OCI-LY3 (cell line): ENCODE data around the gene SCP2.

Source experiments
- H2AFZ ChIP-seq: fragments of 200-600, 300-600 bp; shearing (Covaris generic); 2 replicates; pipeline ENCODE4 v1.6.0; 2014; ENCODE audit warnings: antibody characterized with exemption, low read depth, low read length
- H3K27ac ChIP-seq: fragments of 200-600, 300-600 bp; sonication (generic); 2 replicates; pipeline ENCODE4 v1.5.1; 2014; ENCODE audit warnings: mild to moderate bottlenecking, low read length, moderate library complexity, mixed read lengths
- H3K27me3 ChIP-seq: fragments of 200-600, 300-600 bp; sonication (generic); 2 replicates; pipeline ENCODE4 v1.6.1; 2014; ENCODE audit warnings: low read depth, low read length, mixed read lengths
- H3K36me3 ChIP-seq: fragments of 200-600, 300-600 bp; sonication (generic); replicated peaks from 2 replicates; pipeline ENCODE3; 2014; ENCODE audit warnings: low read depth, low read length, mixed read lengths
- H3K4me1 ChIP-seq: fragments of 300-600, 200-600 bp; sonication (generic); 2 replicates; pipeline ENCODE4 v1.6.1; 2014; ENCODE audit warnings: low read length, mixed read lengths
- H3K4me2 ChIP-seq: fragments of 200-600, 300-600 bp; sonication (generic); 2 replicates; pipeline ENCODE4 v1.6.1; 2014; ENCODE audit warnings: low read length, mixed read lengths
- H3K4me3 ChIP-seq: fragments of 300-600, 200-600 bp; sonication (generic); 2 replicates; pipeline ENCODE4 v1.5.1; 2014; ENCODE audit warnings: antibody characterized with exemption, mild to moderate bottlenecking, low read length, moderate library complexity
- H3K79me2 ChIP-seq: fragments of 300-600, 200-600 bp; shearing (Covaris generic); 2 replicates; pipeline ENCODE4 v1.6.1; 2014; ENCODE audit warnings: mild to moderate bottlenecking, low read length, mixed read lengths
- H3K9ac ChIP-seq: fragments of 300-600, 200-600 bp; shearing (Covaris generic); 2 replicates; pipeline ENCODE4 v1.6.0; 2014; ENCODE audit warnings: mild to moderate bottlenecking, low read length, moderate library complexity
- H3K9me3 ChIP-seq: fragments of 200-600, 300-600 bp; shearing (Covaris generic); 2 replicates; pipeline ENCODE4 v1.6.1; 2014; ENCODE audit warnings: low read length, mixed read lengths; ENCODE audit not compliant: insufficient read depth
- H4K20me1 ChIP-seq: fragments of 200-600, 300-600 bp; sonication (generic); 2 replicates; pipeline ENCODE4 v1.6.1; 2016; ENCODE audit warnings: low read length, mixed read lengths; ENCODE audit not compliant: insufficient read depth
- CTCF ChIP-seq: fragments of 200-600, 300-600 bp; sonication (generic); IDR thresholded peaks from 2 replicates; pipeline ENCODE4 v1.5.1; 2014; ENCODE audit warnings: antibody characterized with exemption, low read length, low read depth
- EZH2phosphoT487 ChIP-seq: fragments of 200-600 bp; shearing (Covaris generic); IDR thresholded peaks from 2 replicates; pipeline ENCODE4 v1.6.1; 2018; ENCODE audit warnings: antibody characterized with exemption, mixed run types, low read depth

The SCP2 gene

GRCh38 chr1:53071167-53071865 lies 144.2 kb downstream of the SCP2 start:
- Histone ChIP-seq H4K20me1 (no peaks in the 10 kb centered on the region), H3K4me1 (no peaks in the 10 kb centered on the region), H3K36me3 (no peaks in the 10 kb centered on the region), H3K4me2 (no peak overlapping the region), H3K4me3 (no peak overlapping the region), H3K27me3 (no peaks in the 10 kb centered on the region), H3K79me2 (no peaks in the 10 kb centered on the region), H3K27ac (no peak overlapping the region), H3K9me3 (no peaks in the 10 kb centered on the region), H2AFZ (no peak overlapping the region), H3K9ac (no peak overlapping the region)
- TF ChIP-seq CTCF (no peak), EZH2phosphoT487 (no peak)

DNA sequence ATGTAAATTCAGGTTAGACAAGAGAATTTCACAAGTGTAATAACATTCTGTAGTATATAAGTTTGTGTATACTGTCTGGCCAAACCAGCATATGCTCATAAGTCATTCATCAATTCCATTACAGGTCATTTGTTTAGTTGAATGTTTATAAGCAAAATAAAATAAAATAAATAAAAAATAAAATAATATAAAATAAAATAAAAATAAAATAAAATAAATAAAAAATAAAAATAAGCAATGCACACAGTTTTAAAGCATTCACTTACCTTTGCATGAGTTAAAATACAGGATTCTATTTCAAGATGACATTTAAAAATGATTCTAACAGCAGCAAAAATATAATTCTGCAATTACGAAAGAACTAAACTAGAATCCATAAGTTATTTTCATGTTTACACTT lies 144.8 kb downstream of the SCP2 start:
- H3K4me3 ChIP-seq = no peak overlapping the region
- no peak overlapping the region for H3K4me2 ChIP-seq
- no peaks in the 10 kb centered on the region for H3K79me2 ChIP-seq
- TF ChIP-seq EZH2phosphoT487 (no peak), CTCF (no peak)
- H3K27me3 ChIP-seq = no peaks in the 10 kb centered on the region
- H4K20me1 ChIP-seq = no peaks in the 10 kb centered on the region
- no peak overlapping the region for H3K9ac ChIP-seq
- H3K27ac ChIP-seq = no peak overlapping the region
- H3K9me3 ChIP-seq = no peaks in the 10 kb centered on the region
- H2AFZ ChIP-seq = no peak overlapping the region
- no peaks in the 10 kb centered on the region for H3K4me1 ChIP-seq
- no peaks in the 10 kb centered on the region for H3K36me3 ChIP-seq

- Histone ChIP-seq H3K9ac (no peak overlapping the region), H3K9me3 (no peaks in the 10 kb centered on the region), H3K4me3 (no peak overlapping the region), H3K27me3 (no peaks in the 10 kb centered on the region), H3K36me3 (no peaks in the 10 kb centered on the region), H3K79me2 (no peaks in the 10 kb centered on the region), H3K4me2 (no peak overlapping the region), H2AFZ (no peak overlapping the region), H3K4me1 (no peaks in the 10 kb centered on the region), H4K20me1 (no peaks in the 10 kb centered on the region), H3K27ac (no peak overlapping the region)
- no peak for TF ChIP-seq EZH2phosphoT487
- TF ChIP-seq CTCF = no peak
Measured at GRCh38 chr1:53073287-53073686, 146.2 kb downstream of the SCP2 start.

DNA sequence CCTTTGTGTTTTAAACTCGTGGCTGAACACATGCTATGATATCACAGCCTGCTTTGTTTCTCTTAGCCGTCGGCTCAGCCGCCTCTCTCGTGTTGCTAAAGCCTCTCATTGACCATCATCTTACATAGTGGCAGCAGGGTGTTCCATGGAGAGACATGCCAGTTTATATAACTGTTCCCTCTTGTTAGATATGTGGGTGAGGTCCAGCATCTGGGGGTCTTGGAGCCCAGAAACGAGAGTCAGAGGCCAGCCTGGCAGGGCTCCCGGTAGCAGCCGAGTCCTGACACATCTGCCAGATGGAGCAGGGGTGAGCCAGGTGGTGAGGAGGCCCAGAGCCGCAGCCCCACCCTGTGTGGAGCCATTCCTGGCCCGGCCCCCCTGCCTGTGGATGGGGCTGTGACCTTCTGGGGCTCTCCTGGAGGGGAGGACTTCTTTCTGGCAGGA lies 146.8 kb downstream of the SCP2 start:
- Histone ChIP-seq H3K27me3 (no peaks in the 10 kb centered on the region), H3K4me1 (no peaks in the 10 kb centered on the region), H3K36me3 (no peaks in the 10 kb centered on the region), H3K9me3 (no peaks in the 10 kb centered on the region), H3K79me2 (no peaks in the 10 kb centered on the region), H3K4me3 (no peak overlapping the region), H2AFZ (no peak overlapping the region), H3K27ac (no peak overlapping the region), H3K4me2 (no peak overlapping the region), H4K20me1 (no peaks in the 10 kb centered on the region), H3K9ac (no peak overlapping the region)
- TF ChIP-seq EZH2phosphoT487 (no peak), CTCF (no peak)
